Measurements from ENCODE around the gene TRUB1.

GRCh38 chr10:115005771-115006170 is 67.8 kb downstream of the TRUB1 start:
- no peak for TF ChIP-seq CTCF (conservative IDR thresholded peaks at IDR 0.05; ENCODE audit: low read depth, low read length)
- TF ChIP-seq SMC3 (IDR thresholded peaks at IDR 0.05; ENCODE audit: low read depth, low read length), result no peak
- no peak for TF ChIP-seq ELK1 (IDR thresholded peaks at IDR 0.05; ENCODE audit: borderline replicate concordance, low read depth, low read length)
- TF ChIP-seq POLR2A (IDR thresholded peaks at IDR 0.05; ENCODE audit: low read depth, low read length), result no peak
- no peak for TF ChIP-seq NFE2L2 (IDR thresholded peaks at IDR 0.05; ENCODE audit: low read depth, low read length)
- TF ChIP-seq RFX5 (IDR thresholded peaks at IDR 0.05; ENCODE audit: low read depth, low read length), result no peak
- no peak for TF ChIP-seq RAD21 (IDR thresholded peaks at IDR 0.05; ENCODE audit: low read length)
- no peak for TF ChIP-seq CEBPB (IDR thresholded peaks at IDR 0.05; ENCODE audit: low read depth, low read length)
- TF ChIP-seq FOS (IDR thresholded peaks at IDR 0.05; ENCODE audit: low read depth, low read length), result no peak
